DMS79 (cell line): ENCODE results near the gene VPS45.
A peak's percentile ranks its signal among the peaks of the same experiment; 100 is the strongest.
"Not testable (repeated sequence)": the region's sequence is repeated elsewhere in the genome, so short reads cannot be mapped to it uniquely, and the experiment has no call there.

ENCODE experiments used
- DNase-seq: peaks from one replicate; lab custom pipeline; 2025; lab: John Stamatoyannopoulos, UW

Gene VPS45

GRCh38 chr1:150067184-150068108 lies at the start of gene VPS45:
TSS of gene VPS45 (plus strand) at chr1:150067776. CDS start at chr1:150067858, 82 bp downstream.
- DNase-seq: peak; percentile 93

- no peak for DNase-seq
Observed at GRCh38 chr1:150018165-150018564, 49.4 kb upstream of the VPS45 start.

- no peak for DNase-seq
Observed at GRCh38 chr1:150020711-150021110, 46.9 kb upstream of the VPS45 start.

- no peak for DNase-seq
Observed at GRCh38 chr1:150021191-150021694, 46.3 kb upstream of the VPS45 start.

GRCh38 chr1:150022357-150022756 lies 45.2 kb upstream of the VPS45 start:
- DNase-seq: no peak

GRCh38 chr1:150024156-150024555 lies 43.4 kb upstream of the VPS45 start:
- DNase-seq: no peak

- DNase-seq: no peak
Observed at GRCh38 chr1:150028322-150028721, 39.3 kb upstream of the VPS45 start.

- DNase-seq: no peak
Observed at GRCh38 chr1:150034336-150034735, 33.2 kb upstream of the VPS45 start.

GRCh38 chr1:150049926-150050325 lies 17.6 kb upstream of the VPS45 start:
- no peak for DNase-seq

- DNase-seq: no peak
Observed at GRCh38 chr1:150051089-150051373, 16.5 kb upstream of the VPS45 start.

GRCh38 chr1:150051905-150052412 lies 15.6 kb upstream of the VPS45 start:
- not testable (repeated sequence) for DNase-seq

- DNase-seq: no peak
Observed at GRCh38 chr1:150053926-150054325, 13.7 kb upstream of the VPS45 start.

- DNase-seq: not testable (repeated sequence)
Observed at GRCh38 chr1:150055507-150055906, 12.1 kb upstream of the VPS45 start.

GRCh38 chr1:150056407-150056806 lies 11.2 kb upstream of the VPS45 start:
- no peak for DNase-seq

GRCh38 chr1:150060260-150060659 lies 7.3 kb upstream of the VPS45 start:
- DNase-seq: no peak

GRCh38 chr1:150061632-150062101 lies 5.9 kb upstream of the VPS45 start:
- DNase-seq: no peak

GRCh38 chr1:150062113-150062512 lies 5.5 kb upstream of the VPS45 start:
- no peak for DNase-seq

- no peak for DNase-seq
Observed at GRCh38 chr1:150065184-150065871, 2.2 kb upstream of the VPS45 start.

GRCh38 chr1:150066328-150066727 lies 1.2 kb upstream of the VPS45 start:
- no peak for DNase-seq

GRCh38 chr1:150066838-150067183 lies 765 bp upstream of the VPS45 start:
- peak; percentile 76 for DNase-seq

- no peak for DNase-seq
Observed at GRCh38 chr1:150068109-150068435, 496 bp downstream of the VPS45 start.

- DNase-seq: no peak
Observed at GRCh38 chr1:150069923-150070322, 2.3 kb downstream of the VPS45 start.

GRCh38 chr1:150072959-150073358 lies 5.4 kb downstream of the VPS45 start:
- DNase-seq: no peak
